Measurements from ENCODE around the gene ATP1B2. TPM values are rescaled to one million over a fixed set of nuclear protein-coding genes. Genes with fewer than 3 reads are reported as not detected.

Gene ATP1B2
- not detected for total RNA-seq

GRCh38 chr17:7650509-7651096, at the start of gene ATP1B2:
ATP1B2 (plus strand) TSS chr17:7650926; CDS start chr17:7651519, 593 bp downstream.
- Mint-ChIP-seq H3K4me1 (ENCODE audit: low read depth) (peaks cover 12% of the 10 kb centered on the region), H3K4me3 (peak within 1 kb of the TSS; percentile 66), H3K27me3 (ENCODE audit: low read depth) (peaks cover 52% of the 10 kb centered on the region), H3K36me3 (ENCODE audit: low read depth) (no peaks in the 10 kb centered on the region), H3K9me3 (ENCODE audit: insufficient read depth) (no peaks in the 10 kb centered on the region), H3K27ac (no peak within 1 kb of the TSS)
- peak; percentile 77 for DNase-seq
- ChIA-PET CTCF (interaction anchor here (0.8 to 2.0 kb wide), 6 partner anchors 18 to 38 kb away, joined by 3 to 8 read pairs (median 4); partner anchors contain the start of genes SAT2 and TP53), POLR2A (interaction anchor here (0.6 to 3.5 kb wide), 5 partner anchors 9 to 77 kb away, joined by 3 to 23 read pairs (median 3); partner anchors contain the start of genes SAT2, TP53 and WRAP53)
- ATAC-seq: peak; percentile 88

- ChIA-PET CTCF (interaction anchor here (1.0 kb wide), 1 partner anchor 45 kb away, joined by 3 read pairs; no protein-coding TSS in a partner anchor), POLR2A (no interaction called here)
- ATAC-seq (no peak), DNase-seq (no peak)
- Mint-ChIP-seq H3K27me3 (ENCODE audit: low read depth) (no peaks in the 10 kb centered on the region), H3K4me3 (no peak overlapping the region), H3K9me3 (ENCODE audit: insufficient read depth) (no peaks in the 10 kb centered on the region), H3K27ac (no peak overlapping the region), H3K4me1 (ENCODE audit: low read depth) (no peaks in the 10 kb centered on the region), H3K36me3 (ENCODE audit: low read depth) (peaks cover 38% of the 10 kb centered on the region)
These were observed 44.4 kb upstream of the ATP1B2 start for GRCh38 chr17:7606280-7606679.

GRCh38 chr17:7610641-7611040, 40.1 kb upstream of the ATP1B2 start:
- ATAC-seq (no peak), DNase-seq (no peak)
- H3K9me3 Mint-ChIP-seq (ENCODE audit: insufficient read depth): no peaks in the 10 kb centered on the region
- H3K36me3 Mint-ChIP-seq (ENCODE audit: low read depth): peaks cover 25% of the 10 kb centered on the region
- peaks cover 25% of the 10 kb centered on the region for H3K4me1 Mint-ChIP-seq (ENCODE audit: low read depth)
- no peaks in the 10 kb centered on the region for H3K27me3 Mint-ChIP-seq (ENCODE audit: low read depth)
- CTCF ChIA-PET: interaction anchor here (0.8 to 1.9 kb wide), 5 partner anchors 17 to 50 kb away, joined by 3 to 6 read pairs (median 3); partner anchors contain the start of gene SAT2
- no peak overlapping the region for H3K4me3 Mint-ChIP-seq
- H3K27ac Mint-ChIP-seq: no peak overlapping the region
- POLR2A ChIA-PET: no interaction called here

DNA sequence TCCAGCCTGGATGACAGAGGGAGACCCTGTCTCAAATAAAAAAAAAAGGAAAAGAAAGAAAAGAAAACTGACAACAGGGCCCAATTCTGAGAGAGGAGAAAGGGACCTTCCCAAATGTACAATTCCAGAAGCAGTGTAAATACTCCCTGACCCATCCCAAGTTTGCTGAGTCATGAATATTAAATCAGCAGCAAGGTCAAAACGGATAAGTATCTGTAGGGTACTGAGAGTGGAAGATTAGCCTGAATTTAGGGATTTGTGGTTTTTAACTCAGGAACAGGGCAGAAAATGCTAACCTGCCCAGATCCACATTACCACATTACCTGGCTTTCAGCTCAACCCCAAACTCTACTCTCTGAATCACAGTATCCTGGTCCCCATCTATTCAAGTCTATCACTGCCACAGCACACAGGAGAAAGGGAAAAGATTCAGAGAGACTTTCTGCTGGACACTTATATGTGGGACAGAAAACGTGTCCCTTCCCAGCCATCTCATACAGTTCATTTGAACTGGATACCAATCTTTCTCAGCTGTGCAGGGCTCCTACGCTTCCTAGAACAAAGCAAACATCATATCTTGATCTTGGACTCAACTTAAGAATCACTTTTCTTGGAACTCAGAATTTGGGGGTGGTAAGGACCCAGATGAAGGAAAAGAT, 39.0 kb upstream of the ATP1B2 start:
- ATAC-seq (no peak), DNase-seq (no peak)
- POLR2A ChIA-PET: interaction anchor here (0.8 to 4.4 kb wide), 2 partner anchors 28 to 75 kb away, joined by 4 to 50 read pairs; partner anchors contain the start of genes MPDU1, TP53 and WRAP53
- Mint-ChIP-seq H3K27ac (no peak overlapping the region), H3K4me3 (no peak overlapping the region), H3K9me3 (ENCODE audit: insufficient read depth) (no peaks in the 10 kb centered on the region), H3K36me3 (ENCODE audit: low read depth) (peaks cover 21% of the 10 kb centered on the region), H3K4me1 (ENCODE audit: low read depth) (peaks cover 25% of the 10 kb centered on the region), H3K27me3 (ENCODE audit: low read depth) (no peaks in the 10 kb centered on the region)
- CTCF ChIA-PET: interaction anchor here (0.7 to 1.9 kb wide), 6 partner anchors 11 to 176 kb away, joined by 3 to 6 read pairs (median 3); partner anchors contain the start of genes SAT2, TMEM102 and TP53

- peaks cover 25% of the 10 kb centered on the region for H3K4me1 Mint-ChIP-seq (ENCODE audit: low read depth)
- H3K9me3 Mint-ChIP-seq (ENCODE audit: insufficient read depth): no peaks in the 10 kb centered on the region
- CTCF ChIA-PET: interaction anchor here (0.7 to 1.9 kb wide), 5 partner anchors 11 to 177 kb away, joined by 3 to 6 read pairs (median 3); partner anchors contain the start of genes SAT2, TMEM102 and TP53
- H3K27ac Mint-ChIP-seq: no peak overlapping the region
- no peak for DNase-seq
- H3K36me3 Mint-ChIP-seq (ENCODE audit: low read depth): peaks cover 21% of the 10 kb centered on the region
- POLR2A ChIA-PET: interaction anchor here (0.8 to 4.4 kb wide), 2 partner anchors 28 to 75 kb away, joined by 4 to 50 read pairs; partner anchors contain the start of genes MPDU1, TP53 and WRAP53
- no peak for ATAC-seq
- H3K4me3 Mint-ChIP-seq: peak overlapping the region; percentile 12
- H3K27me3 Mint-ChIP-seq (ENCODE audit: low read depth): no peaks in the 10 kb centered on the region
These were observed 38.5 kb upstream of the ATP1B2 start for GRCh38 chr17:7612294-7612640.

- DNase-seq (no peak), ATAC-seq (no peak)
- ChIA-PET CTCF (interaction anchor here (0.8 to 3.2 kb wide), 10 partner anchors 10 to 568 kb away, joined by 3 to 47 read pairs (median 4); partner anchors contain the start of genes ATP1B2, MPDU1, TP53 and WRAP53), POLR2A (interaction anchor here (0.6 to 4.4 kb wide), 5 partner anchors 29 to 130 kb away, joined by 3 to 50 read pairs (median 3); partner anchors contain the start of genes MPDU1, POLR2A, TP53 and WRAP53)
- Mint-ChIP-seq H3K4me3 (peak overlapping the region; percentile 81), H3K36me3 (ENCODE audit: low read depth) (peaks cover 21% of the 10 kb centered on the region), H3K4me1 (ENCODE audit: low read depth) (peaks cover 25% of the 10 kb centered on the region), H3K9me3 (ENCODE audit: insufficient read depth) (no peaks in the 10 kb centered on the region), H3K27ac (peak overlapping the region; percentile 84), H3K27me3 (ENCODE audit: low read depth) (peaks cover 2% of the 10 kb centered on the region)
These were observed 36.8 kb upstream of the ATP1B2 start for GRCh38 chr17:7613769-7614424.

GRCh38 chr17:7614425-7615264, 36.1 kb upstream of the ATP1B2 start, which contains the start of gene FXR2:
FXR2 (minus strand) TSS chr17:7614897; CDS start chr17:7614532, 365 bp downstream.
- H3K4me1 Mint-ChIP-seq (ENCODE audit: low read depth): peaks cover 25% of the 10 kb centered on the region
- ATAC-seq (peak; percentile 97), DNase-seq (peak; percentile 100)
- H3K27me3 Mint-ChIP-seq (ENCODE audit: low read depth): peaks cover 2% of the 10 kb centered on the region
- POLR2A ChIA-PET: interaction anchor here (0.6 to 4.4 kb wide), 8 partner anchors 13 to 72 kb away, joined by 3 to 50 read pairs (median 3); partner anchors contain the start of genes MPDU1, SAT2, TP53 and WRAP53
- H3K4me3 Mint-ChIP-seq: peak within 1 kb of the TSS; percentile 83
- peak within 1 kb of the TSS; percentile 85 for H3K27ac Mint-ChIP-seq
- no peaks in the 10 kb centered on the region for H3K9me3 Mint-ChIP-seq (ENCODE audit: insufficient read depth)
- H3K36me3 Mint-ChIP-seq (ENCODE audit: low read depth): peaks cover 21% of the 10 kb centered on the region
- CTCF ChIA-PET: interaction anchor here (0.5 to 3.2 kb wide), 19 partner anchors 10 to 569 kb away, joined by 3 to 47 read pairs (median 4); partner anchors contain the start of genes MPDU1, SAT2, SENP3 and SHBG

DNA sequence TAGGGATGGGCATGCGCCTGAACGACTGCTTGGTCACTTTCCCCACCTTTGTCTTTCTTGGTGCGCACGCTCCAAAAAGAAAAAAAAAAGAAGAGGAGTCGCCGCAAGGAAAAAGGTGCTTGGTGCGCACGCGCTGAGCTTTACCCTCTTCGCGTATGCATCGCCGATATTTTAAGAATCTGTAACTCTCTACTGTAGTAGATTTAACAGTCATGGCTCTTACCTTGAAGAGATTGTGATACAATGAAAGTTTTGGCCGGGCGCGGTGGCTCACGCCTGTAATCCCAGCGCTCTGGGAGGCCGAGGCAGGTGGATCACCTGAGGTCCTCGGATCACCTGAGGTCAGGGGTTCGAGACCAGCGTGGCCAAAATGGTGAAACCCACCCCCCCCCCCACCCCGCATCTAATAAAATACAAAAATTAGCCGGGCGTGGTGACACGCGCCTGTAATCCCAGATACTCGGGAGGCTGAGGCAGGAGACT, 35.4 kb upstream of the ATP1B2 start:
- DNase-seq (no peak), ATAC-seq (no peak)
- H3K27ac Mint-ChIP-seq: peak overlapping the region; percentile 85
- H3K27me3 Mint-ChIP-seq (ENCODE audit: low read depth): peaks cover 2% of the 10 kb centered on the region
- CTCF ChIA-PET: interaction anchor here (0.7 to 3.2 kb wide), 14 partner anchors 13 to 570 kb away, joined by 3 to 47 read pairs (median 4); partner anchors contain the start of genes MPDU1, SAT2, SENP3 and SHBG
- peak overlapping the region; percentile 83 for H3K4me3 Mint-ChIP-seq
- no peaks in the 10 kb centered on the region for H3K9me3 Mint-ChIP-seq (ENCODE audit: insufficient read depth)
- H3K4me1 Mint-ChIP-seq (ENCODE audit: low read depth): peaks cover 25% of the 10 kb centered on the region
- POLR2A ChIA-PET: interaction anchor here (0.6 to 4.4 kb wide), 6 partner anchors 13 to 72 kb away, joined by 3 to 50 read pairs (median 3); partner anchors contain the start of genes SAT2, TP53 and WRAP53
- peaks cover 20% of the 10 kb centered on the region for H3K36me3 Mint-ChIP-seq (ENCODE audit: low read depth)

- H3K4me3 Mint-ChIP-seq: no peak overlapping the region
- CTCF ChIA-PET: interaction anchor here (1.3 kb wide), 1 partner anchor 10 kb away, joined by 4 read pairs; no protein-coding TSS in a partner anchor
- H3K4me1 Mint-ChIP-seq (ENCODE audit: low read depth): peaks cover 5% of the 10 kb centered on the region
- DNase-seq (no peak), ATAC-seq (no peak)
- H3K27ac Mint-ChIP-seq: no peak overlapping the region
- peaks cover 2% of the 10 kb centered on the region for H3K36me3 Mint-ChIP-seq (ENCODE audit: low read depth)
- H3K27me3 Mint-ChIP-seq (ENCODE audit: low read depth): peaks cover 2% of the 10 kb centered on the region
- POLR2A ChIA-PET: no interaction called here
- no peaks in the 10 kb centered on the region for H3K9me3 Mint-ChIP-seq (ENCODE audit: insufficient read depth)
These were observed 32.1 kb upstream of the ATP1B2 start for GRCh38 chr17:7618608-7619007.

DNA sequence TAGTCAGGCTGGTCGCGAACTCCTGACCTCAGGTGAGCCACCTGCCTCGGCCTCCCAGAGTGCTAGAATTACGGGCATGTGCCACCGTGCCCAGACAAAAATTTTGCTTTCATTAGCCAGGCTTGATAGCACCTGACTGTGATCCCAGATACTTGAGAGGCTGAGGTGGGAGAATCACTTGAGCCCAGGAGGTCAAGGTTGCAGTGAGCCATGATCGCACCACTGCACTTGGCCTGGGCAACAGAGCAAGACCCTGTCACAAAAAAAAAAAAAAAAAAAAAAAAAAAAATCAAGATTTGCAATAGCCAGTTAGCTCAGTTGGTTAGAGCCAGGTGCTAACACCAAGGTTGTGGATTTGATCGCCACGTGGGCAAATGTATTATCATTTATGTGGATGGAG, 29.9 kb upstream of the ATP1B2 start:
- CTCF ChIA-PET: no interaction called here
- H3K27ac Mint-ChIP-seq: no peak overlapping the region
- ATAC-seq (no peak), DNase-seq (no peak)
- no peaks in the 10 kb centered on the region for H3K36me3 Mint-ChIP-seq (ENCODE audit: low read depth)
- no peaks in the 10 kb centered on the region for H3K4me1 Mint-ChIP-seq (ENCODE audit: low read depth)
- POLR2A ChIA-PET: interaction anchor here (1.1 kb wide), 1 partner anchor 66 kb away, joined by 3 read pairs; no protein-coding TSS in a partner anchor
- no peaks in the 10 kb centered on the region for H3K9me3 Mint-ChIP-seq (ENCODE audit: insufficient read depth)
- H3K4me3 Mint-ChIP-seq: no peak overlapping the region
- peaks cover 2% of the 10 kb centered on the region for H3K27me3 Mint-ChIP-seq (ENCODE audit: low read depth)

Measured in activated CD8-positive, alpha-beta T cell treated with anti-CD3 and anti-CD28 coated beads, Interleukin-2, amount 10 ng/mL, durations not matched to agents 7 days and 5 days (primary cell).